Esophagus squamous epithelium (tissue), 5 donors: ENCODE results near the gene BCAR3. TPM values are rescaled to one million over a fixed set of nuclear protein-coding genes. Genes with fewer than 3 reads are reported as not detected.

Experiments
- DNase-seq: peaks from one replicate; lab custom pipeline; 2025; lab: John Stamatoyannopoulos, UW
- H3K27ac ChIP-seq, 4 donors: fragments of 200-600 bp; sonication (generic); one replicate each; pipeline ENCODE4 v1.5.1; 2016 to 2019; ENCODE audit warnings: mild to moderate bottlenecking in 1 of 4
- H3K27me3 ChIP-seq, 4 donors: fragments of 200-600 bp; sonication (generic); 1 replicate in 3 of 4; 2 replicates in 1 of 4; pipeline versions ENCODE4 v1.5.1 to v1.6.0; 2017 to 2021; ENCODE audit warnings: antibody characterized with exemption in 1 of 4
- H3K36me3 ChIP-seq, 3 donors: fragments of 200-600 bp; sonication (generic); one replicate each; pipeline ENCODE4 v1.5.1; 2016 to 2019
- H3K4me1 ChIP-seq, 3 donors: fragments of 200-600 bp; sonication (generic); one replicate each; pipeline ENCODE4 v1.5.1; 2017 to 2019
- H3K4me3 ChIP-seq, 4 donors: fragments of 200-600 bp; sonication (generic); 1 replicate in 3 of 4; 2 replicates in 1 of 4; pipeline ENCODE4 v1.5.1; 2016 to 2019; ENCODE audit warnings: mild to moderate bottlenecking in 2 of 4, moderate library complexity in 1 of 4
- H3K9me3 ChIP-seq, 3 donors: fragments of 200-600 bp; sonication (generic); one replicate each; pipeline ENCODE4 v1.5.1; 2016 to 2019
- CTCF ChIP-seq, 6 experiments: fragments of 450-650 bp in 4 of 6; fragments of 200-600 bp in 2 of 6; sonication (generic) in 2 of 6; IDR thresholded peaks; one replicate each; pipeline ENCODE4 v1.5.1; 2016 to 2019; ENCODE audit warnings: antibody characterized with exemption in 6 of 6, mild to moderate bottlenecking in 4 of 6, moderate library complexity in 4 of 6
- POLR2A ChIP-seq, 4 donors: fragments of 450-650 bp; IDR thresholded peaks; one replicate each; pipeline ENCODE4 v1.6.1; 2017; ENCODE audit warnings: antibody characterized with exemption in 4 of 4, mild to moderate bottlenecking in 4 of 4, moderate library complexity in 3 of 4
- WGBS, 2 donors: methylation state at CpG; one replicate each; pipeline ENCODE4 v1.1.5; 2018; 5-methylcytosine and 5-hydroxymethylcytosine counted together
- intact Hi-C: fragments of 100-400 bp; cut with DNase I; formaldehyde crosslinking; loops from one replicate; pipeline ENCODE4 v1.15.0; 2022
- total RNA-seq, 4 donors: library from RNA; depleted of rRNA; stranded (reverse); fragments of >200 nt; gene quantifications; one replicate each; pipeline ENCODE4 v1.1.0, GENCODE V29; 2016
- donor health status: DM: yes; HTN: yes; CAD: no.

BCAR3 gene
- total RNA-seq, 4 donors from 2014 or later: 6.9 to 17.5 (median 9.4) TPM

DNA sequence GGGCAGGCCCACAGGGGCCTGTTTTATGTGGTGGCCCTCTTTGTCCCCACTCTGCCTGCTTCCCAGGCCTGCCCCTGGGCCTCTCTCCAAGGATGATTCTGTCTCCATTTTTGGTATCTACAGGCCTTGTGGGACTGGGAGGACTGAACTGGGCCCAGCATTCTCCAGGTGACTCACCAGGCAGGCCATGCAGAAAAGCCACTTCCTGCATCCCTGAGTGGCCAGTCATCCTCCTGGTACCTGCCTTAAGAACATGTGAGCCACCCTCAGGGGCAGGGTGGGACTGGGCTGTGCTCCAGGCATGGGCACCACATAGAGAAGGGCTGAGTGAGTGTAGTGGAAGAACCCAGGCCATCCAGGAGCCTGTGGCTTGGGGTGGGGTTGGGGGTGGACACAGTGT, 20.0 kb upstream of the BCAR3 start:
- no peak for TF ChIP-seq POLR2A (IDR thresholded peaks at IDR 0.05)
- TF ChIP-seq CTCF (IDR thresholded peaks at IDR 0.05): no peak
- intact Hi-C loops: no loop called here
- H3K4me1 ChIP-seq: peaks cover 12 to 67% (median 12%) of the 10 kb centered on the region in 3 donors
- H3K27ac ChIP-seq: peak overlapping the region; percentile 63 to 78 (median 72)
- no peak for DNase-seq
- no peaks in the 10 kb centered on the region for H3K9me3 ChIP-seq
- no peaks in the 10 kb centered on the region for H3K36me3 ChIP-seq
- H3K27me3 ChIP-seq: no peaks in the 10 kb centered on the region
- no peak overlapping the region for H3K4me3 ChIP-seq

GRCh38 chr1:93700532-93701469, 19.2 kb upstream of the BCAR3 start:
- no peak overlapping the region for H3K4me3 ChIP-seq
- H3K9me3 ChIP-seq: no peaks in the 10 kb centered on the region
- DNase-seq: no peak
- intact Hi-C loops: no loop called here
- TF ChIP-seq POLR2A (IDR thresholded peaks at IDR 0.05) (no peak), CTCF (IDR thresholded peaks at IDR 0.05) (no peak)
- no peaks in the 10 kb centered on the region for H3K27me3 ChIP-seq
- WGBS, 2 donors: 88 to 93% methylated on average over 12 to 17 of the region's 22 CpGs
- H3K4me1 ChIP-seq: peaks cover 12 to 61% (median 12%) of the 10 kb centered on the region in 3 donors
- H3K36me3 ChIP-seq: no peaks in the 10 kb centered on the region
- peak overlapping the region; percentile 11 to 78 (median 50) for H3K27ac ChIP-seq

GRCh38 chr1:93699503-93700168, 18.0 kb upstream of the BCAR3 start:
- 89 to 96% methylated on average over 5 of the region's 5 CpGs for WGBS, 2 donors
- intact Hi-C loops: no loop called here

DNA sequence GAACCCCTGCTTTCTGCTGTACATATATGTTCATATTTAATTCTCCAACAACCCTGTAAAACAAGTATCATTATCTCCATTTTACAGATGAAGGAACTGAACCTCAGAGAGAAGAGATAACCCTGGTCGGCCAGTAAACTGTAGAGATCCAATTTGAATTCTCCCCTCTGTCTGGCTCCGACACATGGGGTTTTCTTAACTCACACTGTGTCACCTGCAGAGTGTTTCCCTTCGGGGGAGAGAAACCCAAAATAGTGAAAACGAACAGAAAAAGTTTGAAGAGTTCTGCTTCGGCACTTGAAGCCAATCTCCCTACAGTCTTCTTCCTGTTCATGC, 17.4 kb upstream of the BCAR3 start:
- TF ChIP-seq POLR2A (IDR thresholded peaks at IDR 0.05) (no peak), CTCF (IDR thresholded peaks at IDR 0.05) (no peak)
- 78 to 98% methylated on average over 5 of the region's 5 CpGs for WGBS, 2 donors
- no peak for DNase-seq

More at GRCh38 chr1:93699503-93700168, 18.0 kb upstream of the BCAR3 start:
- Histone ChIP-seq H3K36me3 (no peaks in the 10 kb centered on the region), H3K27me3 (no peaks in the 10 kb centered on the region), H3K4me3 (no peak overlapping the region), H3K27ac (no peak overlapping the region), H3K4me1 (peaks cover 12 to 67% (median 14%) of the 10 kb centered on the region in 3 donors), H3K9me3 (no peaks in the 10 kb centered on the region)
- DNase-seq: no peak
- no peak for TF ChIP-seq CTCF (IDR thresholded peaks at IDR 0.05)
- TF ChIP-seq POLR2A (IDR thresholded peaks at IDR 0.05): no peak

More for the DNA sequence above, 17.4 kb upstream of the BCAR3 start:
- no peaks in the 10 kb centered on the region for H3K9me3 ChIP-seq
- H3K27me3 ChIP-seq: no peaks in the 10 kb centered on the region
- H3K4me1 ChIP-seq: peaks cover 12 to 68% (median 19%) of the 10 kb centered on the region in 3 donors
- no peak overlapping the region for H3K4me3 ChIP-seq
- H3K36me3 ChIP-seq: no peaks in the 10 kb centered on the region
- intact Hi-C loops: no loop called here
- no peak overlapping the region for H3K27ac ChIP-seq
